HepG2 (cell line): ENCODE measurements around the gene DPP3. TPM values are rescaled to one million over a fixed set of nuclear protein-coding genes. Genes with fewer than 3 reads are reported as not detected.

Experiments
- CERS6 ChIP-seq: sonication (generic); formaldehyde crosslinking; IDR thresholded peaks from 2 replicates; pipeline ENCODE4 v1.5.0; 2020; ENCODE audit warnings: missing genetic modification reagents
- ERF ChIP-seq: IDR thresholded peaks from 2 replicates; pipeline ENCODE4 v1.6.1; 2018; ENCODE audit warnings: missing biosample characterization, missing genetic modification reagents
- HDAC2 ChIP-seq: sonication (generic); formaldehyde crosslinking; IDR thresholded peaks from 2 replicates; pipeline ENCODE4 v1.4.0; 2020; ENCODE audit warnings: missing genetic modification reagents
- MTF1 ChIP-seq: sonication (generic); formaldehyde crosslinking; IDR thresholded peaks from 2 replicates; pipeline ENCODE4 v1.5.0; 2020; ENCODE audit warnings: missing genetic modification reagents
- NR2F1 ChIP-seq, 2 experiments: fragments of 450-650 bp in 1 of 2; formaldehyde crosslinking in 1 of 2; IDR thresholded peaks; 2 replicates each; pipeline versions ENCODE4 v1.5.0 to v1.6.1; 2016 to 2020; ENCODE audit warnings: mild to moderate bottlenecking in 1 of 2, missing compliant biosample characterization in 1 of 2, missing genetic modification reagents in 1 of 2, moderate library complexity in 1 of 2
- SALL2 ChIP-seq: sonication (generic); formaldehyde crosslinking; IDR thresholded peaks from 2 replicates; pipeline ENCODE4 v1.8.1; 2023; ENCODE audit warnings: mild to moderate bottlenecking, missing genetic modification reagents, inconsistent platforms
- SMARCE1 ChIP-seq: fragments of 450-650 bp; IDR thresholded peaks from 2 replicates; pipeline ENCODE4 v1.6.1; 2017; ENCODE audit warnings: borderline replicate concordance
- ZKSCAN5 ChIP-seq: sonication (generic); formaldehyde crosslinking; IDR thresholded peaks from 2 replicates; pipeline ENCODE4 v1.5.1; 2020; ENCODE audit warnings: mild to moderate bottlenecking, missing genetic modification reagents
- ZNF205 ChIP-seq: IDR thresholded peaks from 2 replicates; pipeline ENCODE4 v1.6.1; 2018; ENCODE audit warnings: missing biosample characterization, missing genetic modification reagents
- ZNF274 ChIP-seq: sonication (generic); formaldehyde crosslinking; IDR thresholded peaks from 2 replicates; pipeline ENCODE4 v1.5.1; 2020; ENCODE audit warnings: mild to moderate bottlenecking, missing genetic modification reagents
- ZNF33B ChIP-seq: sonication (generic); formaldehyde crosslinking; IDR thresholded peaks from 2 replicates; pipeline ENCODE4 v1.5.1; 2020; ENCODE audit warnings: mild to moderate bottlenecking, missing genetic modification reagents
- ZNF350 ChIP-seq: sonication (generic); formaldehyde crosslinking; IDR thresholded peaks from 2 replicates; pipeline ENCODE4 v1.4.0; 2020; ENCODE audit warnings: mild to moderate bottlenecking, low read depth, missing genetic modification reagents, borderline replicate concordance
- ZNF556 ChIP-seq: sonication (generic); formaldehyde crosslinking; IDR thresholded peaks from 2 replicates; pipeline ENCODE4 v1.4.0; 2020; ENCODE audit warnings: mild to moderate bottlenecking, missing genetic modification reagents, borderline replicate concordance
- ZNF557 ChIP-seq: sonication (generic); formaldehyde crosslinking; IDR thresholded peaks from 2 replicates; pipeline ENCODE4 v1.4.0; 2020; ENCODE audit warnings: missing genetic modification reagents
- ZNF646 ChIP-seq: sonication (generic); formaldehyde crosslinking; IDR thresholded peaks from 2 replicates; pipeline ENCODE4 v1.9.0; 2021; ENCODE audit warnings: mild to moderate bottlenecking, missing genetic modification reagents
- ZNF652 ChIP-seq: IDR thresholded peaks from 2 replicates; pipeline ENCODE4 v1.6.1; 2016; ENCODE audit warnings: low read depth, borderline replicate concordance
- ZNF687 ChIP-seq: sonication (generic); formaldehyde crosslinking; IDR thresholded peaks from 2 replicates; pipeline ENCODE4 v1.5.1; 2020; ENCODE audit warnings: mild to moderate bottlenecking, missing genetic modification reagents, moderate library complexity
- ZNF737 ChIP-seq: sonication (generic); formaldehyde crosslinking; IDR thresholded peaks from 2 replicates; pipeline ENCODE4 v1.5.0; 2020; ENCODE audit warnings: missing genetic modification reagents, mild to moderate bottlenecking, borderline replicate concordance
- polyA plus RNA-seq, 8 experiments: library from polyadenylated mRNA; depleted of rRNA in 3 of 8; stranded (reverse) in 7 of 8; unstranded in 1 of 8; fragments of >200 nt; fragmentation: Illumina TruSeq in 4 of 8; extraction: Trizol in 4 of 8; gene quantifications; 2 replicates each; pipeline versions ENCODE4 v1.2.1 to v1.2.3, GENCODE V29; 2011 to 2016; ENCODE audit warnings: low read depth in 4 of 8, missing spikeins in 1 of 8, mixed read lengths in 1 of 8; ENCODE audit not compliant: insufficient read depth in 1 of 8
- total RNA-seq, 5 experiments: library from RNA; depleted of rRNA; stranded (reverse); fragments of >200 nt; fragmentation: Illumina TruSeq; extraction: Trizol; gene quantifications; 2 replicates each; pipeline ENCODE4 v1.2.3, GENCODE V29; 2016; ENCODE audit warnings: low read depth in 1 of 5

Gene DPP3
- total and polyA plus RNA-seq, 2 of the 13 experiments (the other 11 are each of a cell fraction or from before 2014, with no cell fraction given) = 38.4 to 59.8 TPM

GRCh38 chr11:66510271-66510989 lies 30.2 kb downstream of the DPP3 start, which contains the start of gene BBS1 (continued):
- TF ChIP-seq ZNF652 = peak; percentile 56; the same call in 1 of the 2 replicates
- TF ChIP-seq NR2F1 (CRISPR knock-in tag; IDR thresholded peaks at IDR 0.05) = no peak
- no peak for TF ChIP-seq CERS6 (CRISPR knock-in tag)
- no peak for TF ChIP-seq SMARCE1
- TF ChIP-seq ZNF687 (CRISPR knock-in tag) = peak; percentile 87
- no peak for TF ChIP-seq ZNF557
- TF ChIP-seq SALL2 (CRISPR knock-in tag) = no peak; the same call in 1 of the 2 replicates
- no peak for TF ChIP-seq ZNF33B
- TF ChIP-seq ZNF737 (CRISPR knock-in tag) = no peak
- no peak for TF ChIP-seq MTF1 (CRISPR knock-in tag)
- TF ChIP-seq ERF (CRISPR knock-in tag) = peak; percentile 63
- no peak for TF ChIP-seq ZNF646 (CRISPR knock-in tag)
- peak; percentile 82 for TF ChIP-seq HDAC2
- no peak for TF ChIP-seq ZKSCAN5 (CRISPR knock-in tag)
- peak; percentile 48; the same call in 1 of the 2 replicates for TF ChIP-seq ZNF556
- TF ChIP-seq ZNF274 = no peak; the same call in 1 of the 2 replicates
- TF ChIP-seq ZNF205 (CRISPR knock-in tag) = peak; percentile 75; the same call in 1 of the 2 replicates
- peak; percentile 67; the same call in 1 of the 2 replicates for TF ChIP-seq ZNF350 (CRISPR knock-in tag)
